ENCODE data around the gene BCL2L1. TPM values are rescaled to one million over a fixed set of nuclear protein-coding genes. Genes with fewer than 3 reads are reported as not detected.

Gene BCL2L1
- total and polyA plus RNA-seq, 2 donors (not counting 3 experiments of a cell fraction or from before 2014, with no cell fraction given) = 78.0 to 101 TPM

DNA sequence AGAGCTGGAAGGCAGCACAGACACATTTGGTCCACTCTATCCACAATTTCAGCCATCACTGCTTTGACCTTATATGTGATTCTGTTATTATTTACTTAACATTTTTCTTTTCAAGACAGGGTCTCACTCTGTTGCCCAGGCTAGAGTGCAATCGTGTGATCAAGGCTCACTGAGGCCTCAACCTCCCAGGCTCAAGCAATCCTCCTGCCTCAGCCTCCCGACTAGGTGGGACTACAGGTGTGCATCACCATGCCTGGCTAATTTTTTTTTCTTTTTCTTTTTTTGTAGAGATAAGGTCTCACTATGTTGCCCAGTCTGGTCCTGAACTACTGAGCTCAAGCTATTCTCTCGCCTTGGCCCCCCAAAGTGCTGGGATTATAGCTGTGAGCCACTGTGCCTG lies 40.3 kb downstream of the BCL2L1 start:
- peaks cover 90% of the 10 kb centered on the region for H3K79me2 ChIP-seq (ENCODE audit: control insufficient read depth, insufficient read depth, low read length)
- H3K9me3 ChIP-seq (replicated peaks; ENCODE audit: control insufficient read depth, insufficient read depth, low read length) = no peaks in the 10 kb centered on the region
- H3K36me3 ChIP-seq (ENCODE audit: control insufficient read depth in 2 of 2, extremely low read depth in 1 of 2, insufficient read depth in 2 of 2, low read length in 2 of 2) = peaks cover 2 to 22% of the 10 kb centered on the region in 2 experiments
- no peaks in the 10 kb centered on the region for H3K9me1 ChIP-seq (replicated peaks; ENCODE audit: control insufficient read depth, extremely low read depth, insufficient read depth, low read length)
- FAIRE-seq = no peak
- H3K27ac ChIP-seq (ENCODE audit: insufficient read depth, low read depth, low read length) = no peak overlapping the region
- no peak overlapping the region for H3K9ac ChIP-seq (replicated peaks; ENCODE audit: extremely low read depth, insufficient read depth, low read length)
- H4K20me1 ChIP-seq (replicated peaks; ENCODE audit: control insufficient read depth, extremely low read depth, insufficient read depth, low read length) = no peaks in the 10 kb centered on the region
- no peaks in the 10 kb centered on the region for H3K27me3 ChIP-seq (ENCODE audit: control insufficient read depth in 2 of 2, insufficient read depth in 2 of 2, low read length in 2 of 2)
- intact Hi-C loops (cut with micrococcal nuclease) = no loop called here
- H2AFZ ChIP-seq (ENCODE audit: low read depth, low read length) = no peak overlapping the region
- BruUV-seq (replicated peaks) = no TSS peak
- DNase-seq (ENCODE audit: low read depth, low spot score) = no peak
- H3K4me3 ChIP-seq (replicated peaks in 1 of 3; ENCODE audit: insufficient read depth in 1 of 3, low read depth in 1 of 3, low read length in 3 of 3) = no peak overlapping the region
- peaks cover 34% of the 10 kb centered on the region for H3K4me1 ChIP-seq (ENCODE audit: control insufficient read depth, extremely low read depth, insufficient read depth, low read length)
- ChIA-PET CTCF (interaction anchor here (0.6 to 5.9 kb wide), 4 partner anchors 9 to 41 kb away, joined by 3 to 51 read pairs (median 5); partner anchors contain the start of gene BCL2L1), POLR2A (no interaction called here)
- H3K4me2 ChIP-seq (ENCODE audit: insufficient read depth, low read length) = no peak overlapping the region
- dilution Hi-C loops (cut with MboI; ENCODE audit: extremely low pct_ligation_motif_present, low sequenced_read_pairs) = no loop called here
- TF ChIP-seq MAX (IDR thresholded peaks at IDR 0.05; ENCODE audit: insufficient read depth, insufficient read length) (no peak), MYC (IDR thresholded peaks at IDR 0.05; ENCODE audit: low read depth, low read length) (no peak), POLR2A (IDR thresholded peaks at IDR 0.05; ENCODE audit: low read depth, low read length) (no peak), CTCF (IDR thresholded peaks at IDR 0.05; ENCODE audit: extremely low read depth in 1 of 2, insufficient read depth in 1 of 2, low read depth in 1 of 2, low read length in 2 of 2) (no peak), FOS (IDR thresholded peaks at IDR 0.05; ENCODE audit: borderline replicate concordance, insufficient read depth, low read length) (no peak), POLR2AphosphoS5 (IDR thresholded peaks at IDR 0.05; ENCODE audit: insufficient read depth, low read depth, low read length) (no peak), GATA2 (IDR thresholded peaks at IDR 0.05; ENCODE audit: insufficient read depth, insufficient read length, low read depth, low read length) (no peak), EZH2 (IDR thresholded peaks at IDR 0.05; ENCODE audit: borderline replicate concordance, low read depth, low read length, severe bottlenecking) (no peak), JUN (IDR thresholded peaks at IDR 0.05; ENCODE audit: borderline replicate concordance, insufficient read depth, insufficient read length, low read depth) (no peak)

Measured in endothelial cell of umbilical vein (primary cell).